B cell (primary cell): ENCODE data around the gene EVI2A.

Experiments used
- EZH2 ChIP-seq: IDR thresholded peaks from 2 replicates; pipeline ENCODE4 v1.6.1; 2012; ENCODE audit warnings: borderline replicate concordance, low read depth, mild to moderate bottlenecking, moderate library complexity, low read length; ENCODE audit not compliant: insufficient read depth, poor library complexity, severe bottlenecking
- TF ChIP-seq, protein P1 (sequence below): fragments of 200-600 bp; IDR thresholded peaks from one replicate; pipeline ENCODE4 v1.8.0; 2022; ENCODE audit warnings: antibody characterized with exemption, mild to moderate bottlenecking

DNA sequence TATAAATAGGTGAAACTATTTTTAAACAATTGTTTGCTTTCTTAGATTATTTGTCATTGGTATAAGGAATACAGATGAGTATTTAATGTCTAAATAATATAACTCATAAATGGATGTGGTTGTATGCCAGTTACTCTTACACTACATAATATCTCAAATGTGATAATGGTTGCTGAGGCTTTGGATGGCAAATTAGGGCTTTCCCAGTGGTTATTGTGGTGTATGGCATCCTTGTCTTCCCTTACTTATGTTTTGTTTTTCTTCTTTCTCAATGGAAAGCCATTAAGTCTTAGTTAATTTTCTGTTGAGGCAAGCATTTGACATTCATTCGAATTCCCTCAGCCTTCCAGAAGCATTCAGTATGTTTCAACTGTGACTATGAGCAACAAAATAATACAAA is 34.8 kb downstream of the EVI2A start:
- TF ChIP-seq, protein P1, sequence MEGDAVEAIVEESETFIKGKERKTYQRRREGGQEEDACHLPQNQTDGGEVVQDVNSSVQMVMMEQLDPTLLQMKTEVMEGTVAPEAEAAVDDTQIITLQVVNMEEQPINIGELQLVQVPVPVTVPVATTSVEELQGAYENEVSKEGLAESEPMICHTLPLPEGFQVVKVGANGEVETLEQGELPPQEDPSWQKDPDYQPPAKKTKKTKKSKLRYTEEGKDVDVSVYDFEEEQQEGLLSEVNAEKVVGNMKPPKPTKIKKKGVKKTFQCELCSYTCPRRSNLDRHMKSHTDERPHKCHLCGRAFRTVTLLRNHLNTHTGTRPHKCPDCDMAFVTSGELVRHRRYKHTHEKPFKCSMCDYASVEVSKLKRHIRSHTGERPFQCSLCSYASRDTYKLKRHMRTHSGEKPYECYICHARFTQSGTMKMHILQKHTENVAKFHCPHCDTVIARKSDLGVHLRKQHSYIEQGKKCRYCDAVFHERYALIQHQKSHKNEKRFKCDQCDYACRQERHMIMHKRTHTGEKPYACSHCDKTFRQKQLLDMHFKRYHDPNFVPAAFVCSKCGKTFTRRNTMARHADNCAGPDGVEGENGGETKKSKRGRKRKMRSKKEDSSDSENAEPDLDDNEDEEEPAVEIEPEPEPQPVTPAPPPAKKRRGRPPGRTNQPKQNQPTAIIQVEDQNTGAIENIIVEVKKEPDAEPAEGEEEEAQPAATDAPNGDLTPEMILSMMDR: no peak
- TF ChIP-seq EZH2: no peak
